Mesenchymal stem cell (in vitro differentiated cells and primary cell): ENCODE data around the gene RBM6.

ENCODE experiments used
- DNase-seq: peaks from one replicate; pipeline ENCODE4 v3.0.0-alpha.2; 2013
- H2AFZ ChIP-seq: one replicate; pipeline ENCODE4 v1.6.1; 2013; ENCODE audit warnings: low read depth, mild to moderate bottlenecking, control low read depth, inconsistent platforms, low read length, moderate library complexity
- H2AK5ac ChIP-seq: 2 replicates; pipeline ENCODE4 v1.6.1; 2013; ENCODE audit warnings: low read length, moderate library complexity, mild to moderate bottlenecking, inconsistent platforms; ENCODE audit not compliant: severe bottlenecking
- H2BK120ac ChIP-seq: one replicate; pipeline ENCODE4 v1.6.1; 2013; ENCODE audit warnings: low read depth, mild to moderate bottlenecking, inconsistent platforms, low read length, moderate library complexity
- H2BK12ac ChIP-seq, 2 experiments: one replicate each; pipeline ENCODE4 v1.6.1; 2013; ENCODE audit warnings: inconsistent platforms in 2 of 2, low read length in 2 of 2, mild to moderate bottlenecking in 2 of 2, moderate library complexity in 2 of 2, control low read depth in 1 of 2
- H2BK15ac ChIP-seq: one replicate; pipeline ENCODE4 v1.6.1; 2013; ENCODE audit warnings: mild to moderate bottlenecking, low read depth, inconsistent platforms; ENCODE audit not compliant: poor library complexity, severe bottlenecking
- H2BK5ac ChIP-seq: 2 replicates; pipeline ENCODE4 v1.6.1; 2013; ENCODE audit warnings: low read depth, mild to moderate bottlenecking, low read length, control low read depth, inconsistent platforms; ENCODE audit not compliant: poor library complexity, severe bottlenecking
- H3K14ac ChIP-seq, 2 experiments: one replicate each; pipeline ENCODE4 v1.6.1; 2013; ENCODE audit warnings: inconsistent platforms in 2 of 2, low read length in 2 of 2, control low read depth in 1 of 2, mild to moderate bottlenecking in 1 of 2, moderate library complexity in 1 of 2
- H3K18ac ChIP-seq, 2 experiments: one replicate each; pipeline ENCODE4 v1.6.1; 2013; ENCODE audit warnings: inconsistent platforms in 2 of 2, low read length in 2 of 2, control low read depth in 1 of 2, low read depth in 1 of 2, mild to moderate bottlenecking in 1 of 2
- H3K23ac ChIP-seq, 2 experiments: one replicate each; pipeline ENCODE4 v1.6.1; 2013; ENCODE audit warnings: inconsistent platforms in 2 of 2, low read length in 2 of 2, mild to moderate bottlenecking in 2 of 2, moderate library complexity in 2 of 2, control low read depth in 1 of 2
- H3K27ac ChIP-seq: 2 replicates; pipeline ENCODE4 v1.5.1; 2013; ENCODE audit warnings: mild to moderate bottlenecking, moderate library complexity, low read length, control low read depth, inconsistent platforms; ENCODE audit not compliant: poor library complexity, severe bottlenecking
- H3K27me3 ChIP-seq, 2 experiments: 2 replicates each; pipeline versions ENCODE4 v1.6.1 to v1.7.0; 2013; ENCODE audit warnings: low read length in 2 of 2, mild to moderate bottlenecking in 2 of 2, moderate library complexity in 2 of 2, control low read depth in 1 of 2, inconsistent platforms in 1 of 2; ENCODE audit not compliant: control insufficient read depth in 1 of 2, insufficient read depth in 1 of 2
- H3K36me3 ChIP-seq, 2 experiments: 2 replicates each; pipeline versions ENCODE4 v1.6.1 to v1.7.0; 2013; ENCODE audit warnings: low read length in 2 of 2, control low read depth in 1 of 2, inconsistent platforms in 1 of 2, low read depth in 1 of 2, mild to moderate bottlenecking in 1 of 2; ENCODE audit not compliant: insufficient read depth in 2 of 2, control insufficient read depth in 1 of 2
- H3K4ac ChIP-seq, 2 experiments: one replicate each; pipeline ENCODE4 v1.6.1; 2013; ENCODE audit warnings: inconsistent platforms in 2 of 2, low read length in 2 of 2, mild to moderate bottlenecking in 2 of 2, moderate library complexity in 2 of 2, control low read depth in 1 of 2, low read depth in 1 of 2
- H3K4me1 ChIP-seq: 2 replicates; pipeline ENCODE4 v1.6.1; 2013; ENCODE audit warnings: low read depth, low read length, control low read depth; ENCODE audit not compliant: control insufficient read depth, insufficient read depth
- H3K4me2 ChIP-seq: 2 replicates; pipeline ENCODE4 v1.6.1; 2013; ENCODE audit warnings: low read length, mild to moderate bottlenecking, inconsistent platforms; ENCODE audit not compliant: poor library complexity, severe bottlenecking
- H3K4me3 ChIP-seq, 2 experiments: 2 replicates each; pipeline versions ENCODE4 v1.5.1 to v1.7.0; 2013; ENCODE audit warnings: low read length in 2 of 2, mild to moderate bottlenecking in 2 of 2, control low read depth in 1 of 2, low read depth in 1 of 2; ENCODE audit not compliant: insufficient read depth in 1 of 2
- H3K79me1 ChIP-seq: replicated peaks from 2 replicates; pipeline ENCODE4 v1.6.1; 2013; ENCODE audit warnings: mild to moderate bottlenecking, control low read depth, low read length, inconsistent platforms; ENCODE audit not compliant: poor library complexity, severe bottlenecking
- H3K9ac ChIP-seq: 2 replicates; pipeline ENCODE4 v1.7.0; 2013; ENCODE audit warnings: mild to moderate bottlenecking, low read length, moderate library complexity
- H3K9me3 ChIP-seq: 2 replicates; pipeline ENCODE4 v1.7.0; 2013; ENCODE audit warnings: mild to moderate bottlenecking, low read length; ENCODE audit not compliant: control insufficient read depth
- H4K8ac ChIP-seq: one replicate; pipeline ENCODE4 v1.6.1; 2013; ENCODE audit warnings: inconsistent platforms, mild to moderate bottlenecking, low read length, moderate library complexity
- H4K91ac ChIP-seq: one replicate; pipeline ENCODE4 v1.6.1; 2013; ENCODE audit warnings: mild to moderate bottlenecking, low read length, inconsistent platforms
- WGBS: methylation state at CpG from one replicate; pipeline ENCODE4 v1.1.7; 2013; ENCODE audit warnings: mixed read lengths; 5-methylcytosine and 5-hydroxymethylcytosine counted together

RBM6 gene

DNA sequence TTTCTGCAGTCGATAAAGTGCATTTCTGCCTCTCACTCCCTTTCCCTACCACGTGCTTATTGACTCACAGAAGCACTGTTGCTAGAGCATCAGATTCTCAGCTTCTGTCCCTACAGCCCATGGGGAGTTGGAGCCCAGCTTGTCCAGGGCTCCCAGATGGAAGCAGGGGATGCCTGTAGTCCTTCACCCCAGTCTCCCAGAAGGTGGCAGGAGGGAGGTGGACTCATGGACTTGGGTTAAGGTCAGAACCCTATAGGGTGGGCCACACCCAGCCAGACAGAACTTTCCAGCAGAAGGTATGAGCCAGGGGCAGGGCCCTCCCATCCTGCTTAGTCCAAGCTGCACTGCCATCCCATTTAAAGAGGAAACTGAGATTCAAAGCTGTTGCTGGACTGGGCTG, 182.1 kb downstream of the RBM6 start:
- H4K8ac ChIP-seq, result no peak overlapping the region
- no peak overlapping the region for H3K4ac ChIP-seq
- no peak overlapping the region for H3K4me3 ChIP-seq
- H2BK15ac ChIP-seq, result no peak overlapping the region
- H3K4me1 ChIP-seq, result peaks cover 32% of the 10 kb centered on the region
- H2AFZ ChIP-seq, result no peak overlapping the region
- H2BK12ac ChIP-seq, result peak overlapping the region in 1 of 2 experiments; percentile 22
- peaks cover 39 to 60% of the 10 kb centered on the region in 2 experiments for H3K36me3 ChIP-seq
- no peak for DNase-seq
- H3K27me3 ChIP-seq, result peaks cover 0 to 17% of the 10 kb centered on the region in 2 experiments
- no peak overlapping the region for H2BK5ac ChIP-seq
- no peak overlapping the region for H3K4me2 ChIP-seq
- H2BK120ac ChIP-seq, result no peak overlapping the region
- H3K18ac ChIP-seq, result no peak overlapping the region
- H3K79me1 ChIP-seq, result no peaks in the 10 kb centered on the region
- no peak overlapping the region for H3K27ac ChIP-seq
- no peaks in the 10 kb centered on the region for H3K9me3 ChIP-seq
- no peak overlapping the region for H2AK5ac ChIP-seq
- no peak overlapping the region for H3K14ac ChIP-seq
- WGBS, result 92% methylated on average over 2 of the region's 2 CpGs
- H3K23ac ChIP-seq, result no peak overlapping the region
- H3K9ac ChIP-seq, result peak overlapping the region; percentile 11
- H4K91ac ChIP-seq, result no peak overlapping the region

DNA sequence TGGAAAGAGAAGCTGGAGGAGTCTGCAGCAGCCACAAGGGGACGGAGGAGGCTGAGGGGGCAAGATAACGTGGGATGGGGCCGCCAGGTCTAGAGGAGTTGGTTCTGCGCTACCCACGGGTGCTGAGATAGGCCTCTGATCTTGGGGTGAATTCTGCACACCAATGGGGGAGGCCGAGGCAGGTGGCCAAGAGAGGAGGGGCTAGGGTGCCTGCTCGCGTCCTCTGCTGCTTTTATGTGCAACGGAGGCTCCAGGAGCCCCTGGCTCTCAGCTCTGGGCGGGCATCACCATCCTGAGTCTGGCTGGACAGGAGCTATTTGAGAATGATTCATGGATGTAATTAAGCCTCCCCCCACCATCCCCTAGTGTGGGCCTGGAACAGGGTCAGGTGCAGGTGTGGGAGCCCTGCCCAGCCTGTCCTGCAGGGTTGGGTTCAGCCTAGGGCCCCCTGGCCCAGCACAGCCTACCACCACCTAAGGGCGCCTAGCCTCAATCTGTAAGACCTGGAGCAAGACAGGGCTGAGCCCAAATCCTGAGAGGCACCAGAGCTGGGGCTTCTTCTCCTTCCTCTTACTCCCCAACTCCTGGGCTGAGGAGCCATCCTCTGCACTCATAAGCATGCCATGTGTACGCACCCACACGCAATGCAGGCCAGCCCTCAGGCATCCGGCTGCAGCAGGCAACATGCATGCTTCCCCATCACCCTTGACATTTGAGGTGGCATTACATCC, 182.9 kb downstream of the RBM6 start:
- Histone ChIP-seq H3K23ac (no peak overlapping the region), H4K8ac (no peak overlapping the region), H2AK5ac (no peak overlapping the region), H2AFZ (no peak overlapping the region), H3K4me3 (no peak overlapping the region), H3K14ac (no peak overlapping the region), H4K91ac (peak overlapping the region; percentile 43), H3K4me1 (peaks cover 34% of the 10 kb centered on the region), H2BK12ac (peak overlapping the region in 1 of 2 experiments; percentile 11), H2BK5ac (no peak overlapping the region), H2BK15ac (peak overlapping the region; percentile 36), H3K27ac (no peak overlapping the region), H3K4me2 (no peak overlapping the region), H3K36me3 (peaks cover 31 to 53% of the 10 kb centered on the region in 2 experiments), H3K9me3 (no peaks in the 10 kb centered on the region), H3K79me1 (no peaks in the 10 kb centered on the region), H3K27me3 (peaks cover 0 to 17% of the 10 kb centered on the region in 2 experiments), H3K18ac (no peak overlapping the region), H3K4ac (peak overlapping the region in 1 of 2 experiments; percentile 46), H3K9ac (no peak overlapping the region), H2BK120ac (no peak overlapping the region)
- WGBS, result 87% methylated on average over 13 of the region's 14 CpGs
- no peak for DNase-seq

DNA sequence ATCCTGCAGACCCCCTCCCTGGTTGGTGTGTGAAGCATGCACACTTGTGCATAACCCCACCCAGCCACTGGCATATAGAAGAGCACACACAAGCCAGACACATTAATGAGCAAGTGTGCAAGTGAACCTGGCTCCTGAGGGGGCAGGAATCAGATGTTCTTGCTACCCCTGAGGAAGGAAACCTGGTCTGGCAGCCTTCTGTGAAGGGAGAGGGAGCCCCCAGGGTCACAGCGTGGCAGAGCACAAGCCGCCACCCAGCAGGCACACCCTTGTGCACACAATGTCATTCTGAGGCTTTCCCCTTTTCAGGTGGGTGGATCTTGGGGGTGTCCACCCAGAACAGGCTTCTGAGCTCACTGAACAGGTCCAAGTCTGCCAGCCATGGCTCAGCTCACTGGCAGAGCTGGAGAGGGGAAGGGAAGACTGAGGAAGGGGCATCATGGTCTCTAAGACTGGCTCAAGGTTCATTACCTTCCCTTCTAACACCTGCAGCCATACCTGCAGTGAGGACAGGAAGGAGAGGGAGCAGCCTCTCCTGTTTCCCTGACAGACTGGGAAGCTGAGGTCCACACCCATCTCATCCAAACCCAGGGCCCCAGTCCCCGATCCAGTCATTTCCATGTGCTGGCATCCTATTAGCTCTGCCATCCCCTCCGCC, 183.6 kb downstream of the RBM6 start:
- Histone ChIP-seq H2BK12ac (no peak overlapping the region), H3K27ac (no peak overlapping the region), H2AFZ (no peak overlapping the region), H3K36me3 (peaks cover 24 to 46% of the 10 kb centered on the region in 2 experiments), H3K79me1 (no peaks in the 10 kb centered on the region), H4K91ac (peak overlapping the region; percentile 35), H2BK15ac (peak overlapping the region; percentile 71), H2BK120ac (no peak overlapping the region), H3K4me2 (no peak overlapping the region), H4K8ac (no peak overlapping the region), H3K18ac (no peak overlapping the region), H3K9me3 (no peaks in the 10 kb centered on the region), H3K9ac (no peak overlapping the region), H2AK5ac (no peak overlapping the region), H2BK5ac (no peak overlapping the region), H3K4me3 (no peak overlapping the region), H3K14ac (no peak overlapping the region), H3K27me3 (peaks cover 0 to 20% of the 10 kb centered on the region in 2 experiments), H3K23ac (no peak overlapping the region), H3K4me1 (peaks cover 34% of the 10 kb centered on the region), H3K4ac (peak overlapping the region in 1 of 2 experiments; percentile 46)
- WGBS, result 89% methylated on average over 4 of the region's 4 CpGs
- DNase-seq, result no peak

DNA sequence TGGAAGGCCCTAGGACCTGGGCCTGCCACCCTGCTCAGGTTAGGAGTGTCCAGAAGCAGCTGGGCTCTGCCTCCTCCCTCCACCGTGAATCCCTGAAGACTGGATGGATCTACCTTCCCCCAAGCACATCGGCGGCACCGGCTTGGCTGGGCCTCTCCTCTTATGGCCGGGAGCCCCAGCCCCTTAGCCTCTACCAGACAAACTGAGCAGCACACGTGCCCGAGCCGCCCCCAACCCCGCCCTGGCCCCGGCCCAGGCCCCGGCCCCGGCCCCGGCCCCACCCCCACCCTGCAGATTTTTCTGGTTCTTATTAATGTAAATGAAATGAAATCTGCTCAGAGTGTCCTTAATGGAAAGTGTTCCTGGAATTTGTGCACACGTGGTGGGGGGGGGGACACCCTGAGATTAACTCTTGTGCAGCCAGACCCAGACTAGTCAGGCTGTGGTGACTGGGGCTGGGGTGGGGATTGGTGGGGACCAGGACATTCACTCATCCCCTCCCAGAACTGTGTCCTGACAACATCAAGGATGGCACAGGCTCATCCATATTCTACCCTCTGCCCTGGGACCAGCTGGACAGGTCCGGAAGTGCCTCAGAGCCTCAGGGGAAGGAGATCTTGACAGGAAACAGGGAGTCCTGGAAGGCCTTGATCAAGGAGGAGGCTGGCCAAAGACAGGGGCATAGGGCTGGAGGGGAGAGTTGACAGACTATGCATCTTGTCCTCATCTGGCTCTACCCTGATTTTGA, 184.3 kb downstream of the RBM6 start:
- Histone ChIP-seq H3K4me2 (no peak overlapping the region), H3K27me3 (peaks cover 0 to 25% of the 10 kb centered on the region in 2 experiments), H3K18ac (peak overlapping the region; percentile 6 to 46), H3K36me3 (peaks cover 17 to 41% of the 10 kb centered on the region in 2 experiments), H4K8ac (peak overlapping the region; percentile 66), H2AK5ac (no peak overlapping the region), H3K4me1 (peaks cover 34% of the 10 kb centered on the region), H2BK15ac (no peak overlapping the region), H3K4me3 (no peak overlapping the region), H3K4ac (no peak overlapping the region), H3K79me1 (no peaks in the 10 kb centered on the region), H2BK120ac (no peak overlapping the region), H4K91ac (no peak overlapping the region), H2AFZ (no peak overlapping the region), H3K9ac (no peak overlapping the region), H3K9me3 (no peaks in the 10 kb centered on the region), H3K27ac (no peak overlapping the region), H2BK5ac (no peak overlapping the region), H3K23ac (no peak overlapping the region), H2BK12ac (peak overlapping the region in 1 of 2 experiments; percentile 75), H3K14ac (peak overlapping the region in 1 of 2 experiments; percentile 39)
- WGBS, result 52% methylated on average over 6 of the region's 15 CpGs
- no peak for DNase-seq
